OCI-LY3 (cell line): ENCODE measurements around the gene PPP4R2.

Experiments used
- H2AFZ ChIP-seq: fragments of 200-600, 300-600 bp; shearing (Covaris generic); 2 replicates; pipeline ENCODE4 v1.6.0; 2014; ENCODE audit warnings: antibody characterized with exemption, low read depth, low read length
- H3K27ac ChIP-seq: fragments of 200-600, 300-600 bp; sonication (generic); 2 replicates; pipeline ENCODE4 v1.5.1; 2014; ENCODE audit warnings: mild to moderate bottlenecking, low read length, moderate library complexity, mixed read lengths
- H3K27me3 ChIP-seq: fragments of 200-600, 300-600 bp; sonication (generic); 2 replicates; pipeline ENCODE4 v1.6.1; 2014; ENCODE audit warnings: low read depth, low read length, mixed read lengths
- H3K36me3 ChIP-seq: fragments of 200-600, 300-600 bp; sonication (generic); replicated peaks from 2 replicates; pipeline ENCODE3; 2014; ENCODE audit warnings: low read depth, low read length, mixed read lengths
- H3K4me1 ChIP-seq: fragments of 300-600, 200-600 bp; sonication (generic); 2 replicates; pipeline ENCODE4 v1.6.1; 2014; ENCODE audit warnings: low read length, mixed read lengths
- H3K4me2 ChIP-seq: fragments of 200-600, 300-600 bp; sonication (generic); 2 replicates; pipeline ENCODE4 v1.6.1; 2014; ENCODE audit warnings: low read length, mixed read lengths
- H3K4me3 ChIP-seq: fragments of 300-600, 200-600 bp; sonication (generic); 2 replicates; pipeline ENCODE4 v1.5.1; 2014; ENCODE audit warnings: antibody characterized with exemption, mild to moderate bottlenecking, low read length, moderate library complexity
- H3K79me2 ChIP-seq: fragments of 300-600, 200-600 bp; shearing (Covaris generic); 2 replicates; pipeline ENCODE4 v1.6.1; 2014; ENCODE audit warnings: mild to moderate bottlenecking, low read length, mixed read lengths
- H3K9ac ChIP-seq: fragments of 300-600, 200-600 bp; shearing (Covaris generic); 2 replicates; pipeline ENCODE4 v1.6.0; 2014; ENCODE audit warnings: mild to moderate bottlenecking, low read length, moderate library complexity
- H3K9me3 ChIP-seq: fragments of 200-600, 300-600 bp; shearing (Covaris generic); 2 replicates; pipeline ENCODE4 v1.6.1; 2014; ENCODE audit warnings: low read length, mixed read lengths; ENCODE audit not compliant: insufficient read depth
- H4K20me1 ChIP-seq: fragments of 200-600, 300-600 bp; sonication (generic); 2 replicates; pipeline ENCODE4 v1.6.1; 2016; ENCODE audit warnings: low read length, mixed read lengths; ENCODE audit not compliant: insufficient read depth
- EZH2phosphoT487 ChIP-seq: fragments of 200-600 bp; shearing (Covaris generic); IDR thresholded peaks from 2 replicates; pipeline ENCODE4 v1.6.1; 2018; ENCODE audit warnings: antibody characterized with exemption, mixed run types, low read depth
- TF ChIP-seq, protein P1 (sequence below): fragments of 200-600, 300-600 bp; sonication (generic); IDR thresholded peaks from 2 replicates; pipeline ENCODE4 v1.5.1; 2014; ENCODE audit warnings: antibody characterized with exemption, low read length, low read depth

Gene PPP4R2

GRCh38 chr3:72995337-72995736, 1.3 kb upstream of the PPP4R2 start:
- Histone ChIP-seq H3K4me1 (peaks cover 24% of the 10 kb centered on the region), H3K36me3 (peaks cover 20% of the 10 kb centered on the region), H3K9ac (no peak overlapping the region), H3K4me3 (no peak overlapping the region), H2AFZ (no peak overlapping the region), H3K4me2 (no peak overlapping the region), H3K27me3 (no peaks in the 10 kb centered on the region), H3K9me3 (no peaks in the 10 kb centered on the region), H4K20me1 (peaks cover 31% of the 10 kb centered on the region), H3K79me2 (peaks cover 35% of the 10 kb centered on the region), H3K27ac (no peak overlapping the region)
- TF ChIP-seq, protein P1, sequence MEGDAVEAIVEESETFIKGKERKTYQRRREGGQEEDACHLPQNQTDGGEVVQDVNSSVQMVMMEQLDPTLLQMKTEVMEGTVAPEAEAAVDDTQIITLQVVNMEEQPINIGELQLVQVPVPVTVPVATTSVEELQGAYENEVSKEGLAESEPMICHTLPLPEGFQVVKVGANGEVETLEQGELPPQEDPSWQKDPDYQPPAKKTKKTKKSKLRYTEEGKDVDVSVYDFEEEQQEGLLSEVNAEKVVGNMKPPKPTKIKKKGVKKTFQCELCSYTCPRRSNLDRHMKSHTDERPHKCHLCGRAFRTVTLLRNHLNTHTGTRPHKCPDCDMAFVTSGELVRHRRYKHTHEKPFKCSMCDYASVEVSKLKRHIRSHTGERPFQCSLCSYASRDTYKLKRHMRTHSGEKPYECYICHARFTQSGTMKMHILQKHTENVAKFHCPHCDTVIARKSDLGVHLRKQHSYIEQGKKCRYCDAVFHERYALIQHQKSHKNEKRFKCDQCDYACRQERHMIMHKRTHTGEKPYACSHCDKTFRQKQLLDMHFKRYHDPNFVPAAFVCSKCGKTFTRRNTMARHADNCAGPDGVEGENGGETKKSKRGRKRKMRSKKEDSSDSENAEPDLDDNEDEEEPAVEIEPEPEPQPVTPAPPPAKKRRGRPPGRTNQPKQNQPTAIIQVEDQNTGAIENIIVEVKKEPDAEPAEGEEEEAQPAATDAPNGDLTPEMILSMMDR, result no peak
- TF ChIP-seq EZH2phosphoT487, result no peak

GRCh38 chr3:72996121-72996472, 514 bp upstream of the PPP4R2 start:
- H3K4me1 ChIP-seq, result peaks cover 24% of the 10 kb centered on the region
- H3K27me3 ChIP-seq, result no peaks in the 10 kb centered on the region
- peak overlapping the region; percentile 95; the same call in 1 of the 2 replicates for H2AFZ ChIP-seq
- TF ChIP-seq, protein P1, result no peak
- TF ChIP-seq EZH2phosphoT487, result no peak
- peak overlapping the region; percentile 98 for H3K4me2 ChIP-seq
- peak overlapping the region; percentile 79 for H3K4me3 ChIP-seq
- H3K79me2 ChIP-seq, result peaks cover 43% of the 10 kb centered on the region
- H4K20me1 ChIP-seq, result peaks cover 38% of the 10 kb centered on the region
- H3K36me3 ChIP-seq, result peaks cover 27% of the 10 kb centered on the region
- H3K9me3 ChIP-seq, result no peaks in the 10 kb centered on the region
- H3K27ac ChIP-seq, result peak overlapping the region; percentile 70
- peak overlapping the region; percentile 70 for H3K9ac ChIP-seq

- Histone ChIP-seq H3K27ac (peak overlapping the region; percentile 70), H3K9ac (peak overlapping the region; percentile 70), H3K4me1 (peaks cover 24% of the 10 kb centered on the region), H2AFZ (no peak overlapping the region), H3K27me3 (no peaks in the 10 kb centered on the region), H3K4me2 (peak overlapping the region; percentile 58), H4K20me1 (peaks cover 51% of the 10 kb centered on the region), H3K9me3 (no peaks in the 10 kb centered on the region), H3K79me2 (peaks cover 57% of the 10 kb centered on the region), H3K4me3 (peak overlapping the region; percentile 79), H3K36me3 (peaks cover 31% of the 10 kb centered on the region)
- TF ChIP-seq, protein P1, result peak; percentile 73
- no peak for TF ChIP-seq EZH2phosphoT487
Measured at GRCh38 chr3:72997421-72997961, 880 bp downstream of the PPP4R2 start.

- Histone ChIP-seq H3K4me3 (peak overlapping the region; percentile 79), H3K36me3 (peaks cover 38% of the 10 kb centered on the region), H3K9ac (peak overlapping the region; percentile 70), H4K20me1 (peaks cover 60% of the 10 kb centered on the region), H3K79me2 (peaks cover 66% of the 10 kb centered on the region), H3K27ac (no peak overlapping the region), H3K9me3 (no peaks in the 10 kb centered on the region), H2AFZ (no peak overlapping the region), H3K4me1 (peaks cover 24% of the 10 kb centered on the region), H3K27me3 (no peaks in the 10 kb centered on the region), H3K4me2 (peak overlapping the region; percentile 58)
- no peak for TF ChIP-seq EZH2phosphoT487
- TF ChIP-seq, protein P1, result no peak
Measured at GRCh38 chr3:72998466-72998865, 1.9 kb downstream of the PPP4R2 start.
